Right hindlimb (tissue), 1 donor: Measurements from ENCODE around the gene SPPL2A.
A peak's percentile ranks its signal among the peaks of the same experiment; 100 is the strongest.
"Not testable (repeated sequence)": the region's sequence is repeated elsewhere in the genome, so short reads cannot be mapped to it uniquely, and the experiment has no call there.

Experiments used
- DNase-seq: peaks from one replicate; pipeline ENCODE4 v3.0.0-alpha.2; 2018

SPPL2A gene

GRCh38 chr15:50765195-50765967 is at the start of gene SPPL2A:
Gene SPPL2A (minus strand): TSS chr15:50765706. CDS start chr15:50765533, 173 bp downstream.
- peak; percentile 93 for DNase-seq

- DNase-seq, result no peak
Observed at GRCh38 chr15:50814634-50815033, 49.1 kb upstream of the SPPL2A start.

- DNase-seq, result no peak
Observed at GRCh38 chr15:50813865-50814264, 48.4 kb upstream of the SPPL2A start.

GRCh38 chr15:50813089-50813488 is 47.6 kb upstream of the SPPL2A start:
- no peak for DNase-seq

GRCh38 chr15:50812181-50812506 is 46.6 kb upstream of the SPPL2A start:
- DNase-seq, result not testable (repeated sequence)

- DNase-seq, result not testable (repeated sequence)
Observed at GRCh38 chr15:50811461-50812180, 46.1 kb upstream of the SPPL2A start.

- no peak for DNase-seq
Observed at GRCh38 chr15:50810128-50810527, 44.6 kb upstream of the SPPL2A start.

- DNase-seq, result no peak
Observed at GRCh38 chr15:50808728-50809127, 43.2 kb upstream of the SPPL2A start.

- DNase-seq, result no peak
Observed at GRCh38 chr15:50803479-50804180, 38.1 kb upstream of the SPPL2A start.

GRCh38 chr15:50800715-50801114 is 35.2 kb upstream of the SPPL2A start:
- DNase-seq, result no peak

- no peak for DNase-seq
Observed at GRCh38 chr15:50798684-50799083, 33.2 kb upstream of the SPPL2A start.

GRCh38 chr15:50797926-50798325 is 32.4 kb upstream of the SPPL2A start:
- DNase-seq, result no peak

- DNase-seq, result no peak
Observed at GRCh38 chr15:50791486-50791885, 26.0 kb upstream of the SPPL2A start.

GRCh38 chr15:50790778-50791453 is 25.4 kb upstream of the SPPL2A start:
- no peak for DNase-seq

- no peak for DNase-seq
Observed at GRCh38 chr15:50786871-50787270, 21.4 kb upstream of the SPPL2A start.

GRCh38 chr15:50786438-50786837 is 20.9 kb upstream of the SPPL2A start:
- DNase-seq, result no peak

GRCh38 chr15:50783895-50784294 is 18.4 kb upstream of the SPPL2A start:
- DNase-seq, result no peak

- DNase-seq, result no peak
Observed at GRCh38 chr15:50783411-50783810, 17.9 kb upstream of the SPPL2A start.

- no peak for DNase-seq
Observed at GRCh38 chr15:50778086-50778485, 12.6 kb upstream of the SPPL2A start.

- no peak for DNase-seq
Observed at GRCh38 chr15:50777042-50777441, 11.5 kb upstream of the SPPL2A start.

- no peak for DNase-seq
Observed at GRCh38 chr15:50774450-50774849, 8.9 kb upstream of the SPPL2A start.

GRCh38 chr15:50773389-50773788 is 7.9 kb upstream of the SPPL2A start:
- no peak for DNase-seq

GRCh38 chr15:50767332-50767861 is 1.9 kb upstream of the SPPL2A start:
- no peak for DNase-seq
